Measurements from ENCODE around the gene SH2D2A. TPM values are rescaled to one million over a fixed set of nuclear protein-coding genes. Genes with fewer than 3 reads are reported as not detected.

Gene SH2D2A
- total and polyA plus RNA-seq, 2 experiments from 2014 or later: 0.18 to 0.60 TPM

DNA sequence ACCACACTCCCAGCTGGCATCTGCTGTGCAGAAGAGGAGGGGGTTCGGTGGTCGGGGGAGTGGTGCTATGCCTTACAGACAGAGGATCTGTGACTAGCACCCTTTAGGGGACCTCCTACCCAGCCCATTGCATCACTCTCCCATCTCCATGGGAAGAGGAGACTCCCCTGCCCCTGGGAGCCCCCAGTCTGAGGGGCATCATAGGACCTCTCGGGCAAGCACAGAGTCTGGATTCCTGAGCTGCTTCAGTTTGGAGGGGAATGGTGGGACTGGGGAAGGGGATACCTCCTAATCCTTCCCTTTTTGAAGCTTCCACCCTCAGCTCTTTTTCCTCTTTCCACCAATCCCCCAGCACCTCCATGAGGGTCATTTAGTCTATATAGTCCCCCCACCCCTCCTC lies 40.9 kb upstream of the SH2D2A start:
- H3K4me3 ChIP-seq: no peak overlapping the region
- H3K36me3 ChIP-seq (replicated peaks; ENCODE audit: insufficient read depth, low read depth): no peaks in the 10 kb centered on the region
- DNase-seq (ENCODE audit: low spot score): no peak
- H2AFZ ChIP-seq: no peak overlapping the region
- H3K9me2 ChIP-seq (replicated peaks; ENCODE audit: insufficient read depth): no peaks in the 10 kb centered on the region
- no peaks in the 10 kb centered on the region for H4K20me1 ChIP-seq (ENCODE audit: insufficient read depth, poor library complexity, severe bottlenecking)
- no peaks in the 10 kb centered on the region for H3K9me3 ChIP-seq (ENCODE audit: low read depth)
- TF ChIP-seq, protein P1, sequence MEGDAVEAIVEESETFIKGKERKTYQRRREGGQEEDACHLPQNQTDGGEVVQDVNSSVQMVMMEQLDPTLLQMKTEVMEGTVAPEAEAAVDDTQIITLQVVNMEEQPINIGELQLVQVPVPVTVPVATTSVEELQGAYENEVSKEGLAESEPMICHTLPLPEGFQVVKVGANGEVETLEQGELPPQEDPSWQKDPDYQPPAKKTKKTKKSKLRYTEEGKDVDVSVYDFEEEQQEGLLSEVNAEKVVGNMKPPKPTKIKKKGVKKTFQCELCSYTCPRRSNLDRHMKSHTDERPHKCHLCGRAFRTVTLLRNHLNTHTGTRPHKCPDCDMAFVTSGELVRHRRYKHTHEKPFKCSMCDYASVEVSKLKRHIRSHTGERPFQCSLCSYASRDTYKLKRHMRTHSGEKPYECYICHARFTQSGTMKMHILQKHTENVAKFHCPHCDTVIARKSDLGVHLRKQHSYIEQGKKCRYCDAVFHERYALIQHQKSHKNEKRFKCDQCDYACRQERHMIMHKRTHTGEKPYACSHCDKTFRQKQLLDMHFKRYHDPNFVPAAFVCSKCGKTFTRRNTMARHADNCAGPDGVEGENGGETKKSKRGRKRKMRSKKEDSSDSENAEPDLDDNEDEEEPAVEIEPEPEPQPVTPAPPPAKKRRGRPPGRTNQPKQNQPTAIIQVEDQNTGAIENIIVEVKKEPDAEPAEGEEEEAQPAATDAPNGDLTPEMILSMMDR (IDR thresholded peaks at IDR 0.05; ENCODE audit: poor library complexity): no peak
- TF ChIP-seq EZH2phosphoT487 (IDR thresholded peaks at IDR 0.05; ENCODE audit: low read depth, severe bottlenecking, unreplicated experiment) (no peak), EZH2 (IDR thresholded peaks at IDR 0.05; ENCODE audit: borderline replicate concordance) (no peak)
- no peaks in the 10 kb centered on the region for H3K79me2 ChIP-seq
- no peak overlapping the region for H3K4me2 ChIP-seq
- 85% methylated on average over 3 of the region's 3 CpGs for WGBS (ENCODE audit: low lambda C conversion rate, missing lambda C conversion rate)
- peaks cover 26% of the 10 kb centered on the region for H3K4me1 ChIP-seq (ENCODE audit: insufficient read depth)
- no peak overlapping the region for H3K27ac ChIP-seq
- H3K27me3 ChIP-seq: peaks cover 70% of the 10 kb centered on the region

DNA sequence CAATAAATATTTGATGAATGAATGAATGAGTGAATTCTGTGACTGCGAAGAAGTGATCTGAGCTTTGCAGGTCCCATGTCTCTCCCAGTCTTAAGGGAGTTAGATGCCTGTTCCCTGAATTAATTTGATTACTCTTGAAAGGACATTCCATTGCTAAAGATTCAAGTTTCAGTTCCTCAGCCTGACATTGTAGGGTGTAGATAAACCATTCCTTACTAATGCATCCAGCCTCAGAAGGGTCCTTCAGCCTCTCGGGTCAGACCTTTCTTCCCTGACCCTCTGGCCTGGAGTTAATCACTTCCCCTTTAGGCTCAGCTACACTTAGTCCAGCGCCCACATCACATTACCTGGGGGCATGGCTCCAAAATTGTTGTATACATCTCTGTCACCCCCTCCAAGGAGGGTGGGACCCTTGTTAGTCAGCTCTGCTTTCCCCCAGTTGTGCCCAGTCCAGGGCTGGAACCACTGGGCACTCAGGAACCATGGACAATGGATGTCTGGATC lies 39.7 kb upstream of the SH2D2A start:
- peaks cover 26% of the 10 kb centered on the region for H3K4me1 ChIP-seq (ENCODE audit: insufficient read depth)
- no peak overlapping the region for H3K27ac ChIP-seq
- no peaks in the 10 kb centered on the region for H3K9me3 ChIP-seq (ENCODE audit: low read depth)
- TF ChIP-seq EZH2 (IDR thresholded peaks at IDR 0.05; ENCODE audit: borderline replicate concordance): no peak
- TF ChIP-seq, protein P1 (IDR thresholded peaks at IDR 0.05; ENCODE audit: poor library complexity): no peak
- no peak for TF ChIP-seq EZH2phosphoT487 (IDR thresholded peaks at IDR 0.05; ENCODE audit: low read depth, severe bottlenecking, unreplicated experiment)
- no peaks in the 10 kb centered on the region for H3K36me3 ChIP-seq (replicated peaks; ENCODE audit: insufficient read depth, low read depth)
- no peak overlapping the region for H3K4me3 ChIP-seq
- DNase-seq (ENCODE audit: low spot score): no peak
- H2AFZ ChIP-seq: no peak overlapping the region
- no peak overlapping the region for H3K4me2 ChIP-seq
- peaks cover 58% of the 10 kb centered on the region for H3K27me3 ChIP-seq
- H3K79me2 ChIP-seq: no peaks in the 10 kb centered on the region
- no peaks in the 10 kb centered on the region for H4K20me1 ChIP-seq (ENCODE audit: insufficient read depth, poor library complexity, severe bottlenecking)
- 72% methylated on average over 3 of the region's 3 CpGs for WGBS (ENCODE audit: low lambda C conversion rate, missing lambda C conversion rate)
- no peaks in the 10 kb centered on the region for H3K9me2 ChIP-seq (replicated peaks; ENCODE audit: insufficient read depth)

DNA sequence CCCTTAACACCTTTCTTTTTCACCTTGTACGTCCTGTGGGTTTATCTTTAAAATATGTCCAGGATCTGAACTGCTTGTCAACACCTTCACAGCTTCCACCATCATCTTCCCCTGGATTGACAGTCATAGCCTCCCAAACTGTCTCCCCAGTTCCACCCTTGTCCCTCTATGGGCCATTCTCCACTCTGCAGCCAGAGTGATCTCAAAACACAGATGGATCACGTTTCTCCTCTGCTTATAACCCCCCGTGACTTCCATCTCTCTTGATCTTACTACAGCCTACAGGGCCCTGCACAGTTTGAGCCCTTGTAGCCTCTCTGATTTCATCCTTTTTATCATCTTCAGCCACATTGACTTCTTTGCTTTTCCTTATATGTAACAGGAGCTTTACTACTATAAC lies 38.0 kb upstream of the SH2D2A start:
- Histone ChIP-seq H3K79me2 (no peaks in the 10 kb centered on the region), H4K20me1 (ENCODE audit: insufficient read depth, poor library complexity, severe bottlenecking) (no peaks in the 10 kb centered on the region), H2AFZ (no peak overlapping the region), H3K4me1 (ENCODE audit: insufficient read depth) (peaks cover 11% of the 10 kb centered on the region), H3K4me3 (no peak overlapping the region), H3K9me3 (ENCODE audit: low read depth) (no peaks in the 10 kb centered on the region), H3K36me3 (replicated peaks; ENCODE audit: insufficient read depth, low read depth) (no peaks in the 10 kb centered on the region), H3K27me3 (peaks cover 47% of the 10 kb centered on the region), H3K4me2 (no peak overlapping the region), H3K27ac (no peak overlapping the region), H3K9me2 (replicated peaks; ENCODE audit: insufficient read depth) (no peaks in the 10 kb centered on the region)
- TF ChIP-seq EZH2phosphoT487 (IDR thresholded peaks at IDR 0.05; ENCODE audit: low read depth, severe bottlenecking, unreplicated experiment): no peak
- TF ChIP-seq, protein P1 (IDR thresholded peaks at IDR 0.05; ENCODE audit: poor library complexity): no peak
- no peak for TF ChIP-seq EZH2 (IDR thresholded peaks at IDR 0.05; ENCODE audit: borderline replicate concordance)
- DNase-seq (ENCODE audit: low spot score): no peak
- WGBS (ENCODE audit: low lambda C conversion rate, missing lambda C conversion rate): 56% methylated on average over 3 of the region's 3 CpGs
